GM06990 (cell line): ENCODE data around the gene TLK1.

Source experiments
- DNase-seq: peaks from one replicate; pipeline ENCODE4 v3.0.0-alpha.2; 2011; ENCODE audit not compliant: insufficient read length; ENCODE audit errors: extremely low read depth
- H3K27me3 ChIP-seq: replicated peaks from 2 replicates; pipeline ENCODE4 v1.6.0; 2011; ENCODE audit warnings: low read length; ENCODE audit not compliant: control insufficient read depth, insufficient read depth
- H3K36me3 ChIP-seq: 2 replicates; pipeline ENCODE4 v1.5.1; 2011; ENCODE audit warnings: low read length; ENCODE audit not compliant: control insufficient read depth, insufficient read depth
- H3K4me3 ChIP-seq: replicated peaks from 2 replicates; pipeline ENCODE4 v1.5.1; 2011; ENCODE audit warnings: low read depth, mild to moderate bottlenecking, control low read depth, low read length
- CTCF ChIP-seq: IDR thresholded peaks from 2 replicates; pipeline ENCODE4 v1.5.1; 2011; ENCODE audit warnings: low read length, control low read depth, mild to moderate bottlenecking, inconsistent platforms; ENCODE audit not compliant: insufficient read depth, poor library complexity, severe bottlenecking

TLK1 gene

DNA sequence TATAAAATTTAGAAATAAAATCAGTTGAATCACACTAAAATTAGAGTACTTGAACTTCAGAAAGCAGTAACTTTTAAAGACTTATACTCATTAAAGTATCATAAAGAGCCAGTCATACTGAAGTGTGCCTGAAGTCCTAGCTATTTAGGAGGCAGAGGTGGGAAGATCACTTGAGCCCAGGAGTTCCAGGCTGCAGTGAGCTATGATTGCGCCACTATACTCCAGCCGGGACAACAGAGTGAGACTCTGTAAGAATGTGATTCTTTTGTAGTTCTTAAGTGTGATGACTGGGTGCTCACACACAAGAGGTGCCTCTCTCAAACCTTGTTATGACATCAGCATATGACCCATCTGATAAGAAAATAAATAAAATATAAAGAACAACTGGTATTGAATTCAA is 14.6 kb downstream of the TLK1 start:
- no peak for DNase-seq
- Histone ChIP-seq H3K27me3 (no peaks in the 10 kb centered on the region), H3K4me3 (no peak overlapping the region), H3K36me3 (no peaks in the 10 kb centered on the region)
- no peak for TF ChIP-seq CTCF

GRCh38 chr2:171143670-171144062 is 17.0 kb downstream of the TLK1 start:
- no peaks in the 10 kb centered on the region for H3K27me3 ChIP-seq
- H3K4me3 ChIP-seq: no peak overlapping the region
- no peaks in the 10 kb centered on the region for H3K36me3 ChIP-seq
- TF ChIP-seq CTCF: no peak
- no peak for DNase-seq

DNA sequence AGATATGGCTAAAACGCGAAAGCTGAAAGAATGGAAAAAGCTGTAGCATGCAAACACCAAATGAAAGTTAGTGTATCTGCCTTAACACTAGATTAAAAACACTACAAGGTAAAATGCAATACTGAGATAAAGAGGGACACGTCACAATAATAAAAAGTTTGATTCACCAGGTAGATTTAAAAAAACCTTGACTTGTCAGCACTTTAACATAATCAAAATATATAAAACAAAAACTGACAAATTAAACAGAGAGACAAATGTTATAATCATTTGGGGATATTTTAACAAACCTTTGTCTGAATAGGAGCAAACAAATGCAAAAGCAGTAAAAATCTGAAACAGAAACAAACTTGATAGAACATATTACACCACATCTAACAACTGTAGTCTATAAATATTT is 18.3 kb downstream of the TLK1 start:
- H3K4me3 ChIP-seq: no peak overlapping the region
- H3K36me3 ChIP-seq: no peaks in the 10 kb centered on the region
- no peak for TF ChIP-seq CTCF
- no peaks in the 10 kb centered on the region for H3K27me3 ChIP-seq
- no peak for DNase-seq

DNA sequence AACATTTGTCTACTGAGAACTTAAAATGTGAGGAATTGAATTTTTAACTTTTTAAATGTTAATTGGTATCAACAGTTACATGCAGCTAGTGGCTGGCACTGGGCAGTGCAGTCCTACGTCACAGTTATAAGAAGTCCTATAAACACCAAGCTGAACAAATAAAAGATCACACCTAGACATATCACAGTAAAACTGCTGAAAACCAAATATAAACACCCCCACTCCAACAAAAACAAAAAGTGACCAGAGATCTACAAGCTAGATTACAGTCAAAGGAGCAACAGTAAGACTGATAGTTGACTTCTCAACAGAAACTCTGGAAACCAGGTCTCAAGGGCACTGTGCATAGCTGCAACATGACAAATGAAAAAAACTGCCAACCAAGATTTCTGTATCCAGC is 19.4 kb downstream of the TLK1 start:
- H3K4me3 ChIP-seq: no peak overlapping the region
- DNase-seq: no peak
- no peak for TF ChIP-seq CTCF
- no peaks in the 10 kb centered on the region for H3K36me3 ChIP-seq
- no peaks in the 10 kb centered on the region for H3K27me3 ChIP-seq

DNA sequence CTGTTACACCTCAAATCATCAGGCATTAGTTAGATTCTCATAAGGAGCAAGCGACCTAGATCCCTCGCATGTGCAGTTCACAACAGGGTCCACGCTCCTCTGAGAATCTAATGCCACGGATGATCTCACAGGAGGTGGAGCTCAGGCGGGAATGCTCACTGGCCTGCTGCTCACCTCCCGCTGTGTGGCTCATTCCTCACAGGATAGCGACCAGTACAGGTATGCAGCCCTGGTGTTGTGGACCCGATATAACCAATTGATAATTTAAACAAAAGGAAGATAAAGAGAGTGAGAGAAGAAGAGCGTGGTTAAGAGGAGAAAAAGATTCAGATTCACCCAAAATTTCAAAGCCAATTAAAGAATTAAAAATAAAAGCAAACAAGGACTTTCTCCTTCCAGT is 20.8 kb downstream of the TLK1 start:
- Histone ChIP-seq H3K27me3 (no peaks in the 10 kb centered on the region), H3K36me3 (no peaks in the 10 kb centered on the region), H3K4me3 (no peak overlapping the region)
- DNase-seq: no peak
- TF ChIP-seq CTCF: no peak

DNA sequence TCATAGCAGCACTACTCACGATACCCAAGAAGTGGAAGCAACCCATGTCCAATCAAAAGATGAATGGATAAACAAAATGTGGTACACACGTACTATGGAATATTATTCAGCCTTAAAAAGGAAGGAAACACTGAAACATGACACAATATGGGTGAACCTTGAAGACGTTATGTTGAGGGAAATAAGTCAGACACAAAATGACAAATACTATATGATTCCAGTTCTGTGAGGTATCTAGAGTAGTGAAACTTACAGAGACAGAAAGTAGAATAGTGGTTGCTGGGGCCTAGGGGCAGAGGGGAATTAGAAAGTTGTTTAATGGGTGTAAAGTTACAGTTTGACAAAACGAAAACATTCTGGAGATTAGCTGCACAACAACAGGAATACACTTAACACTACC is 24.7 kb downstream of the TLK1 start:
- TF ChIP-seq CTCF: no peak
- H3K4me3 ChIP-seq: no peak overlapping the region; the same call in 1 of the 2 replicates
- no peaks in the 10 kb centered on the region for H3K27me3 ChIP-seq
- no peaks in the 10 kb centered on the region for H3K36me3 ChIP-seq
- peak; percentile 44 for DNase-seq
